ENCODE results near the gene RDH8.
"Not testable (repeated sequence)": the region's sequence is repeated elsewhere in the genome, so short reads cannot be mapped to it uniquely, and the experiment has no call there.

DNA sequence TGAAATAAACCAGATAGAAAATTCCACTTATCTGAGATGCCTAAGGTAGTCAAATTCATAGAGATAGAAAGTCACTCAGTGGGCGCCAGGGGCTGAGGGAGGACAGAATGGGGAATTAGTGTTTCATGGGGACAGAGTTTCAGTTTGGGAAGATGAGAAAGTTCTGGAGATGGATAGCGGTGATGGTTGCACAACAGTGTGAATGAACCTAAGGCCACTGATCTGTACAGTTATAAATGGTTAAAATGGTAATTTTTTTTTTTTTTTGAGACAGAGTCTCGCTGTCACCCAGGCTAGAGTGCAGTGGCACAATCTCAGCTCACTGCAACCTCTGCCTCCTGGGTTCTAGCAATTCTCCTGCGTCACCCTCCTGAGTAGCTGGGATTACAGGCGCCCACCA, 9.8 kb downstream of the RDH8 start:
- TF ChIP-seq MEF2A (IDR thresholded peaks at IDR 0.05; ENCODE audit: borderline replicate concordance, low read depth); RCOR1 (IDR thresholded peaks at IDR 0.05; ENCODE audit: low read length); FOXM1 (IDR thresholded peaks at IDR 0.05; ENCODE audit: low read depth): not testable (repeated sequence)

All from SK-N-SH (cell line).